Thoracic aorta (tissue), 2 donors: ENCODE results near the gene GLDN. TPM values are rescaled to one million over a fixed set of nuclear protein-coding genes. Genes with fewer than 3 reads are reported as not detected.

Experiments
- ATAC-seq: fragments of 150-250 bp; one replicate; pipeline ENCODE4 v1.8.0; 2017; ENCODE audit warnings: low read depth; ENCODE audit not compliant: insufficient number of reproducible peaks, low FRiP score
- DNase-seq: peaks from one replicate; pipeline ENCODE4 v3.0.0-alpha.2; 2020; ENCODE audit warnings: low spot score
- H3K27ac ChIP-seq, 2 donors: fragments of 200-600 bp; sonication (generic); 1 replicate in 1 of 2; 2 replicates in 1 of 2; pipeline ENCODE4 v1.5.1; 2016; ENCODE audit warnings: mild to moderate bottlenecking in 2 of 2, moderate library complexity in 2 of 2
- H3K27me3 ChIP-seq: fragments of 200-600 bp; sonication (generic); replicated peaks from 2 replicates; pipeline ENCODE4 v1.6.0; 2016; ENCODE audit warnings: mild to moderate bottlenecking; ENCODE audit not compliant: insufficient read depth
- H3K36me3 ChIP-seq: fragments of 200-600 bp; sonication (generic); one replicate; pipeline ENCODE4 v1.5.1; 2016
- H3K4me1 ChIP-seq, 2 donors: fragments of 200-600 bp; sonication (generic); 1 replicate in 1 of 2; 2 replicates in 1 of 2; pipeline versions ENCODE4 v1.5.1 to v1.6.0; 2016; ENCODE audit warnings: low read depth in 2 of 2, mild to moderate bottlenecking in 1 of 2; ENCODE audit not compliant: control insufficient read depth in 1 of 2
- H3K4me3 ChIP-seq: fragments of 200-600 bp; sonication (generic); 2 replicates; pipeline ENCODE4 v1.5.1; 2016; ENCODE audit warnings: mild to moderate bottlenecking
- H3K9me3 ChIP-seq: fragments of 200-600 bp; sonication (generic); 2 replicates; pipeline ENCODE4 v1.5.1; 2016
- CTCF ChIP-seq: fragments of 200-600 bp; sonication (generic); IDR thresholded peaks from one replicate; pipeline ENCODE4 v1.5.1; 2019; ENCODE audit warnings: antibody characterized with exemption
- total RNA-seq, 2 donors: library from RNA; depleted of rRNA; stranded (reverse); fragments of >200 nt; gene quantifications; one replicate each; pipeline versions ENCODE4 v1.1.0 to v1.2.3, GENCODE V29; 2016

The GLDN gene
- total RNA-seq, 2 donors from 2014 or later: 20.7 to 26.0 TPM

DNA sequence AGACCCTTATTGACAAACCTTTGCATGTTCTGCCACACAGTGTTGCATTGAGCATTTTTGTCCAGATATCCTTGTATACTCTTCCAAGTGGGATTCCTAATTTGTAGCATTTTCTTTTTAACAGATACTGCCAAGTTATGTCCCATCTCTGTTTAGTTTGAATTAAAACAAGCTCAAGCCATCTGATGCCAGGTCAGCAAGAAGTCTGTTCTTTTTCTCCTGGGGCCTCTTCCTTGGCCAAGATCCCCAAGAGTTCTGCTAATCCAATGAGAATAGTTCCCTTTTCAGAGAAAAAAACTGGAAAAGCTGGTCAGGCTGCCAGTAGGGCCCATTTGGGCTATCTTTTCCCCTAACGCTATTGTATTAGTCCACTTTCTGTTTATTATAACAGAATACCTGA lies 29.8 kb downstream of the GLDN start:
- H3K4me3 ChIP-seq: no peak overlapping the region
- no peak for DNase-seq
- no peaks in the 10 kb centered on the region for H3K9me3 ChIP-seq
- H3K27me3 ChIP-seq: no peaks in the 10 kb centered on the region
- H3K27ac ChIP-seq: no peak overlapping the region
- ATAC-seq: no peak
- TF ChIP-seq CTCF: no peak
- H3K36me3 ChIP-seq: no peaks in the 10 kb centered on the region
- H3K4me1 ChIP-seq: peaks cover 0 to 16% of the 10 kb centered on the region in 2 donors

DNA sequence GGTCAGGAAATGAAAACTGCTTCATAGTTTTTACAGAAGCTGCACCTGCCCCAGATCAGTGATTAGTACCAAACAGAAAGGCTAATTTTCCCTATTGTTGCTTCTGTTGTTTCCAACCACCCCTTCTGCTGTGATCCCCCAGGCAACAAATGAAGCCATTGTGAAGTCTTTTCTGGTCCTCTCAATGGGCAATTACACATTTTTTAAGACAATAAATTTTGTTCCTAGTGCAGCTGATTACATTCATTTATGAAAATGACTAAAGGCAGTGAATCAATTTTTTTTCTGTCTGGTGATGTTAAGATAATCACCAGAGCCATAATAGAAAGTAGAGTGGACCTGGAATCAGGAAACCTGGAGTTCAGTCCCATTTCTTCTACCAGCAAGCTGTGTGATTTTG lies 32.7 kb downstream of the GLDN start:
- no peak for TF ChIP-seq CTCF
- Histone ChIP-seq H3K27me3 (no peaks in the 10 kb centered on the region), H3K27ac (no peak overlapping the region), H3K4me3 (no peak overlapping the region), H3K9me3 (no peaks in the 10 kb centered on the region), H3K4me1 (peaks cover 0 to 10% of the 10 kb centered on the region in 2 donors), H3K36me3 (no peaks in the 10 kb centered on the region)
- ATAC-seq (no peak), DNase-seq (no peak)

- no peak for ATAC-seq
- no peak for TF ChIP-seq CTCF
- H3K9me3 ChIP-seq: no peaks in the 10 kb centered on the region
- no peaks in the 10 kb centered on the region for H3K36me3 ChIP-seq
- DNase-seq: no peak
- peaks cover 3 to 22% of the 10 kb centered on the region in 2 donors for H3K4me1 ChIP-seq
- no peak overlapping the region for H3K27ac ChIP-seq
- no peak overlapping the region for H3K4me3 ChIP-seq
- H3K27me3 ChIP-seq: no peaks in the 10 kb centered on the region
These were observed 34.6 kb downstream of the GLDN start for GRCh38 chr15:51375966-51376640.

DNA sequence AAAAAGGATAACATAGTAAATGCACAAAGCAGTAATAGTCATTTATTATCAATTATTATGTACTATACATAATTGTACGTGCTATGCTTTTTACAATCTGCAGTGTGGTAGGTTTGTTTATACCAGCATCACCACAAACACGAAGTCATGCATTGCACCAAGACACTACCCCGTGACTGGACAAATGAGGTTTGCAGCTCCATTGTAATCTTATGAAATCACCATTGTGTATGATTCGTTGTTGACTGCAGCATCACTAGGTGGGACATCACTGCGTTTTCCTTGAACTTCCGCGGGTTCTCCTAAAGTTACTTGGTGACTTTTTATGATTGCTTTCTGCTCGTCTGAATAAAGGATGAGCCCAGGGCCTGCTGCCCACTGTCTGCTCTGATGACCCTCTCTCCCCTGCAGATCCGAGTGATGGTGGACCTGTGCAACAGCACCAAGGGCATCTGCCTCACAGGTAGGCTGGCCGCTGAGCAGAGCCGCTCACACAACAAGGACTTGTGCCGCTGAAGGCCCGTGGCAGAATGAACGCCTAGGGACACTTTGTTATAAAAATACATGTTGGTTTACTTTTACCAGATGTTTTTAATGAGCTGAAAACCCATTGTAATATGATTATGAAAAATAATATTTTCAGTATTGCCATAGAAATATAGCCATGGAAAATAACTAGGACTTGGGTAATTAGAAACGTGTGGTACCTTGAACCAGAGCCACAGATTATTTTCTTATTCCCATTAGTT lies 35.8 kb downstream of the GLDN start:
- ATAC-seq (no peak), DNase-seq (no peak)
- no peaks in the 10 kb centered on the region for H3K27me3 ChIP-seq
- no peak for TF ChIP-seq CTCF
- H3K4me3 ChIP-seq: no peak overlapping the region
- H3K4me1 ChIP-seq: peaks cover 3 to 22% of the 10 kb centered on the region in 2 donors
- no peaks in the 10 kb centered on the region for H3K36me3 ChIP-seq
- no peaks in the 10 kb centered on the region for H3K9me3 ChIP-seq
- no peak overlapping the region for H3K27ac ChIP-seq

DNA sequence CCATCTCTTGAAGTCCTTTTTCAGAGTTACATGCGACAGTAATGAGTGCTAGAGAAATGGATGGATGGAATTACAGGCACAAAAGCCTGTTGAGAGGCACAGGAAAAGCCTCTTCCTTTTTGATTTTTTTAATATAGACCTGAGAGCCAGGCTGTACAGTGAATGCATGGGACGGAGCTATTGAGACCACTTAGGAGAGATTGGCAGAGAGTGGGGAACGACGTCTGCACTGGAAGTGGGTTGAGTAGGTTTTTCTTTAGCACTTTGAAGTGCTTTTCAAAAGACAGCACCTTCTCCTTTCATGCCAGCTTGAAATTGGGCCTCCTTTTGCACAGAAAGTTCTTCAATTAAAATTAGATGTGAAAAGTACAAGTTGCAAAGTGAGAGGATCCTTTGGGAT lies 37.0 kb downstream of the GLDN start:
- no peaks in the 10 kb centered on the region for H3K27me3 ChIP-seq
- H3K36me3 ChIP-seq: no peaks in the 10 kb centered on the region
- TF ChIP-seq CTCF: no peak
- no peak overlapping the region for H3K4me3 ChIP-seq
- H3K9me3 ChIP-seq: no peaks in the 10 kb centered on the region
- no peak overlapping the region for H3K27ac ChIP-seq
- no peak for DNase-seq
- peaks cover 3 to 22% of the 10 kb centered on the region in 2 donors for H3K4me1 ChIP-seq
- ATAC-seq: no peak
